HCT116 (cell line): ENCODE results near the gene APOM. TPM values are rescaled to one million over a fixed set of nuclear protein-coding genes. Genes with fewer than 3 reads are reported as not detected.

Experiments used
- ATAC-seq: fragments of 200-7000 bp; cut with Tn5 transposase; 2 replicates; pipeline ENCODE4 v1.9.1; 2020; ENCODE audit warnings: mild to moderate bottlenecking, moderate library complexity
- BruUV-seq: library from RNA; stranded (reverse); fragments of 400-500 nt; replicated peaks from 2 replicates; lab custom pipeline; 2021; lab: Mats Ljungman, UMichigan
- CTCF ChIA-PET: fragments of 300-600 bp; sonication (Branson Sonifier 250); formaldehyde crosslinking; loops from one replicate; lab custom pipeline; 2021; ENCODE audit warnings: antibody characterized with exemption; lab: Charles Lee
- POLR2A ChIA-PET: fragments of 300-600, 350-600 bp; sonication (Branson Sonifier 250); formaldehyde crosslinking; loops from one replicate; lab custom pipeline; 2021; ENCODE audit warnings: antibody characterized with exemption; lab: Charles Lee
- RAD21 ChIA-PET, 2 experiments: fragments of 300-600 bp; sonication (Branson Sonifier 250); formaldehyde crosslinking; loops; one replicate each; lab custom pipeline; 2023; ENCODE audit warnings: low total read pairs in 2 of 2; ENCODE audit not compliant: uncharacterized antibody in 2 of 2, unreplicated experiment in 2 of 2, low non-redundant PET in 1 of 2; lab: Charles Lee
- DNase-seq: peaks from one replicate; pipeline ENCODE4 v3.0.0-alpha.2; 2010; ENCODE audit warnings: low read depth, low spot score
- H2AFZ ChIP-seq: fragments of 200-600 bp; shearing (Covaris generic), sonication (generic); 2 replicates; pipeline ENCODE4 v1.6.1; 2017; ENCODE audit warnings: low read depth, mixed run types, mixed read lengths, antibody characterized with exemption, low read length; ENCODE audit not compliant: poor library complexity, severe bottlenecking
- H3K27ac ChIP-seq: 2 replicates; pipeline ENCODE4 v1.5.1; 2012; ENCODE audit warnings: low read depth, low read length
- H3K27me3 ChIP-seq: fragments of 200-600 bp; sonication (generic); 2 replicates; pipeline ENCODE4 v1.6.1; 2016; ENCODE audit warnings: mixed run types, low read length, mixed read lengths; ENCODE audit not compliant: insufficient read depth
- H3K36me3 ChIP-seq, 2 experiments: fragments of 200-500 bp in 1 of 2; fragments of 200-600 bp in 1 of 2; sonication (Bioruptor generic) in 1 of 2; sonication (generic) in 1 of 2; 2 replicates each; pipeline versions ENCODE4 v1.5.1 to v1.6.1; 2014 to 2016; ENCODE audit warnings: low read length in 2 of 2, inconsistent platforms in 1 of 2, mixed read lengths in 1 of 2, mixed run types in 1 of 2; ENCODE audit not compliant: insufficient read depth in 2 of 2, control insufficient read depth in 1 of 2
- H3K4me1 ChIP-seq, 2 experiments: fragments of 200-600 bp in 1 of 2; sonication (generic) in 1 of 2; 2 replicates each; pipeline versions ENCODE4 v1.5.1 to v1.6.1; 2012 to 2017; ENCODE audit warnings: low read length in 2 of 2, inconsistent platforms in 1 of 2, mild to moderate bottlenecking in 1 of 2, mixed read lengths in 1 of 2, mixed run types in 1 of 2, moderate library complexity in 1 of 2; ENCODE audit not compliant: insufficient read depth in 2 of 2, control insufficient read depth in 1 of 2
- H3K4me2 ChIP-seq: fragments of 200-600 bp; sonication (generic); 2 replicates; pipeline ENCODE4 v1.6.1; 2017; ENCODE audit warnings: mixed run types, low read length, mixed read lengths
- H3K4me3 ChIP-seq, 2 experiments: fragments of 200-600 bp in 1 of 2; sonication (generic) in 1 of 2; replicated peaks in 1 of 2; 2 replicates each; pipeline ENCODE4 v1.5.1; 2011 to 2016; ENCODE audit warnings: low read length in 2 of 2, control low read depth in 1 of 2, low read depth in 1 of 2, mild to moderate bottlenecking in 1 of 2, mixed read lengths in 1 of 2, mixed run types in 1 of 2
- H3K79me2 ChIP-seq: fragments of 200-600 bp; sonication (generic); 2 replicates; pipeline ENCODE4 v1.6.1; 2017; ENCODE audit warnings: mild to moderate bottlenecking, mixed run types, low read length, moderate library complexity, mixed read lengths; ENCODE audit not compliant: insufficient read depth
- H3K9ac ChIP-seq: fragments of 200-600 bp; sonication (generic); 2 replicates; pipeline ENCODE4 v1.6.1; 2016; ENCODE audit warnings: low read length, mixed read lengths
- H3K9me2 ChIP-seq: fragments of 200-600 bp; sonication (generic), shearing (Covaris generic); 2 replicates; pipeline ENCODE4 v1.6.1; 2017; ENCODE audit warnings: mixed run types, mild to moderate bottlenecking, moderate library complexity; ENCODE audit not compliant: insufficient read depth
- H3K9me3 ChIP-seq, 2 experiments: fragments of 200-500 bp in 1 of 2; fragments of 200-600 bp in 1 of 2; sonication (Bioruptor generic) in 1 of 2; sonication (generic) in 1 of 2; 2 replicates each; pipeline ENCODE4 v1.6.1; 2014 to 2017; ENCODE audit warnings: low read length in 2 of 2, mixed read lengths in 2 of 2, inconsistent platforms in 1 of 2, low read depth in 1 of 2, mild to moderate bottlenecking in 1 of 2, mixed run types in 1 of 2, moderate library complexity in 1 of 2; ENCODE audit not compliant: control insufficient read depth in 1 of 2, insufficient read depth in 1 of 2
- H4K20me1 ChIP-seq: fragments of 200-600 bp; sonication (generic), shearing (Covaris generic); 2 replicates; pipeline ENCODE4 v1.6.1; 2017; ENCODE audit warnings: mixed run types, mild to moderate bottlenecking, moderate library complexity; ENCODE audit not compliant: insufficient read depth
- CBX3 ChIP-seq: IDR thresholded peaks from 2 replicates; pipeline ENCODE4 v1.6.1; 2012; ENCODE audit warnings: low read depth
- CEBPB ChIP-seq: IDR thresholded peaks from 2 replicates; pipeline ENCODE4 v1.6.1; 2012; ENCODE audit warnings: low read depth
- ELF1 ChIP-seq: IDR thresholded peaks from 2 replicates; pipeline ENCODE4 v1.6.1; 2012; ENCODE audit warnings: low read depth, borderline replicate concordance
- EZH2 ChIP-seq: fragments of 200-600 bp; sonication (generic); IDR thresholded peaks from 2 replicates; pipeline ENCODE4 v1.6.1; 2017; ENCODE audit warnings: antibody characterized with exemption, mixed run types
- EZH2phosphoT487 ChIP-seq: fragments of 200-600 bp; IDR thresholded peaks from 2 replicates; pipeline ENCODE4 v1.6.1; 2018; ENCODE audit warnings: antibody characterized with exemption, borderline replicate concordance
- FOSL1 ChIP-seq: IDR thresholded peaks from 2 replicates; pipeline ENCODE4 v1.6.1; 2012; ENCODE audit warnings: low read depth
- JUND ChIP-seq: IDR thresholded peaks from 2 replicates; pipeline ENCODE4 v1.6.1; 2012
- POLR2A ChIP-seq: IDR thresholded peaks from 2 replicates; pipeline ENCODE4 v1.7.0; 2011; ENCODE audit warnings: borderline replicate concordance; ENCODE audit not compliant: insufficient read depth, insufficient read length; ENCODE audit errors: extremely low read depth
- POLR2AphosphoS5 ChIP-seq: IDR thresholded peaks from 2 replicates; pipeline ENCODE4 v1.6.1; 2011; ENCODE audit warnings: mild to moderate bottlenecking, low read depth, low read length, moderate library complexity
- RAD21 ChIP-seq: IDR thresholded peaks from 2 replicates; pipeline ENCODE4 v1.6.1; 2012; ENCODE audit warnings: low read depth, mild to moderate bottlenecking
- REST ChIP-seq: IDR thresholded peaks from 2 replicates; pipeline ENCODE4 v1.6.1; 2012; ENCODE audit warnings: low read depth
- SP1 ChIP-seq: IDR thresholded peaks from 2 replicates; pipeline ENCODE4 v1.6.1; 2012; ENCODE audit warnings: low read depth
- SRF ChIP-seq: IDR thresholded peaks from 2 replicates; pipeline ENCODE4 v1.6.1; 2012; ENCODE audit warnings: low read depth
- TCF7L2 ChIP-seq: IDR thresholded peaks from 2 replicates; pipeline ENCODE4 v1.7.0; 2011; ENCODE audit warnings: borderline replicate concordance, inconsistent platforms; ENCODE audit not compliant: insufficient read depth, insufficient read length; ENCODE audit errors: extremely low read depth
- YY1 ChIP-seq: IDR thresholded peaks from 2 replicates; pipeline ENCODE4 v1.6.1; 2011; ENCODE audit warnings: low read length, low read depth, moderate library complexity, mild to moderate bottlenecking; ENCODE audit not compliant: insufficient replicate concordance; ENCODE audit errors: extremely low read depth
- ZNF274 ChIP-seq: fragments of 200-500 bp; sonication (Bioruptor generic); IDR thresholded peaks from 2 replicates; pipeline ENCODE4 v1.6.1; 2014; ENCODE audit warnings: mild to moderate bottlenecking, low read depth, low read length, inconsistent platforms
- intact Hi-C: fragments of 100-400 bp; cut with micrococcal nuclease; formaldehyde crosslinking; loops from 2 replicates; pipeline ENCODE4 v1.10.0; 2022
- total RNA-seq: library from RNA; stranded (reverse); gene quantifications from one replicate; pipeline ENCODE4 v1.2.1, GENCODE V29; 2021; ENCODE audit not compliant: unreplicated experiment
- TF ChIP-seq, protein P1 (sequence below), 3 experiments: fragments of 200-600 bp in 1 of 3; sonication (generic) in 1 of 3; IDR thresholded peaks in 2 of 3; conservative IDR thresholded peaks in 1 of 3; 2 replicates each; pipeline ENCODE4 v1.5.1; 2012 to 2017; ENCODE audit warnings: low read depth in 2 of 3, low read length in 2 of 3, antibody characterized with exemption in 1 of 3, borderline replicate concordance in 1 of 3, control low read depth in 1 of 3, mild to moderate bottlenecking in 1 of 3, mixed read lengths in 1 of 3, mixed run types in 1 of 3, moderate library complexity in 1 of 3; ENCODE audit not compliant: insufficient read depth in 1 of 3
- TF ChIP-seq, protein P2 (sequence below): IDR thresholded peaks from 2 replicates; pipeline ENCODE4 v1.6.1; 2012

The APOM gene
- total RNA-seq, 1 experiment from 2014 or later: 2.2 TPM

- H4K20me1 ChIP-seq: no peaks in the 10 kb centered on the region
- H3K9ac ChIP-seq: no peak overlapping the region
- no peak for DNase-seq
- H3K4me1 ChIP-seq: peaks cover 4 to 8% of the 10 kb centered on the region in 2 experiments; a peak in 2 of 4 replicates
- H2AFZ ChIP-seq: no peak overlapping the region
- no peak overlapping the region for H3K4me3 ChIP-seq
- TF ChIP-seq TCF7L2 (no peak), SP1 (no peak), JUND (no peak), CBX3 (no peak), ELF1 (no peak), REST (no peak), SRF (no peak), EZH2phosphoT487 (no peak), RAD21 (no peak), POLR2AphosphoS5 (no peak), ZNF274 (no peak), YY1 (no peak), POLR2A (no peak), EZH2 (no peak), CEBPB (no peak), FOSL1 (no peak)
- TF ChIP-seq, protein P1, sequence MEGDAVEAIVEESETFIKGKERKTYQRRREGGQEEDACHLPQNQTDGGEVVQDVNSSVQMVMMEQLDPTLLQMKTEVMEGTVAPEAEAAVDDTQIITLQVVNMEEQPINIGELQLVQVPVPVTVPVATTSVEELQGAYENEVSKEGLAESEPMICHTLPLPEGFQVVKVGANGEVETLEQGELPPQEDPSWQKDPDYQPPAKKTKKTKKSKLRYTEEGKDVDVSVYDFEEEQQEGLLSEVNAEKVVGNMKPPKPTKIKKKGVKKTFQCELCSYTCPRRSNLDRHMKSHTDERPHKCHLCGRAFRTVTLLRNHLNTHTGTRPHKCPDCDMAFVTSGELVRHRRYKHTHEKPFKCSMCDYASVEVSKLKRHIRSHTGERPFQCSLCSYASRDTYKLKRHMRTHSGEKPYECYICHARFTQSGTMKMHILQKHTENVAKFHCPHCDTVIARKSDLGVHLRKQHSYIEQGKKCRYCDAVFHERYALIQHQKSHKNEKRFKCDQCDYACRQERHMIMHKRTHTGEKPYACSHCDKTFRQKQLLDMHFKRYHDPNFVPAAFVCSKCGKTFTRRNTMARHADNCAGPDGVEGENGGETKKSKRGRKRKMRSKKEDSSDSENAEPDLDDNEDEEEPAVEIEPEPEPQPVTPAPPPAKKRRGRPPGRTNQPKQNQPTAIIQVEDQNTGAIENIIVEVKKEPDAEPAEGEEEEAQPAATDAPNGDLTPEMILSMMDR (IDR thresholded peaks at IDR 0.05 in 2 of 3, conservative IDR thresholded peaks at IDR 0.05 in 1 of 3; ENCODE audit: borderline replicate concordance in 1 of 3, insufficient read depth in 1 of 3, low read depth in 2 of 3, low read length in 2 of 3): no peak
- TF ChIP-seq, protein P2, sequence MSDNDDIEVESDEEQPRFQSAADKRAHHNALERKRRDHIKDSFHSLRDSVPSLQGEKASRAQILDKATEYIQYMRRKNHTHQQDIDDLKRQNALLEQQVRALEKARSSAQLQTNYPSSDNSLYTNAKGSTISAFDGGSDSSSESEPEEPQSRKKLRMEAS: no peak
- TF ChIP-seq, all 23 proteins: peak for 0
- H3K27ac ChIP-seq: no peak overlapping the region
- no peaks in the 10 kb centered on the region for H3K9me3 ChIP-seq
- H3K9me2 ChIP-seq: no peaks in the 10 kb centered on the region
- no peak for ATAC-seq
- RAD21 ChIA-PET: no interaction called here
- no peaks in the 10 kb centered on the region for H3K27me3 ChIP-seq
- BruUV-seq: no TSS peak
- H3K79me2 ChIP-seq: peaks cover 11% of the 10 kb centered on the region
- peaks cover 0 to 14% of the 10 kb centered on the region in 2 experiments; a peak in 2 of 4 replicates for H3K36me3 ChIP-seq
- no peak overlapping the region for H3K4me2 ChIP-seq
- intact Hi-C loops: no loop called here
- CTCF ChIA-PET: no interaction called here
- POLR2A ChIA-PET: no interaction called here
These were observed 41.9 kb downstream of the APOM start for GRCh38 chr6:31697555-31697954.
